LNCaP clone FGC (cell line): ENCODE results near the gene OGT.
"Not testable (repeated sequence)": the region's sequence is repeated elsewhere in the genome, so short reads cannot be mapped to it uniquely, and the experiment has no call there.

Experiments
- DNase-seq: peaks from one replicate; pipeline ENCODE4 v3.0.0-alpha.2; 2011; ENCODE audit warnings: low read depth
- H3K4me3 ChIP-seq: 2 replicates; pipeline ENCODE4 v1.5.1; 2011; ENCODE audit warnings: mild to moderate bottlenecking, low read depth, low read length, control low read depth
- TF ChIP-seq, protein P1 (sequence below): IDR thresholded peaks from 2 replicates; pipeline ENCODE4 v1.5.1; 2012; ENCODE audit warnings: mild to moderate bottlenecking; ENCODE audit not compliant: control insufficient read depth, insufficient read depth; ENCODE audit errors: extremely low read depth

OGT gene

DNA sequence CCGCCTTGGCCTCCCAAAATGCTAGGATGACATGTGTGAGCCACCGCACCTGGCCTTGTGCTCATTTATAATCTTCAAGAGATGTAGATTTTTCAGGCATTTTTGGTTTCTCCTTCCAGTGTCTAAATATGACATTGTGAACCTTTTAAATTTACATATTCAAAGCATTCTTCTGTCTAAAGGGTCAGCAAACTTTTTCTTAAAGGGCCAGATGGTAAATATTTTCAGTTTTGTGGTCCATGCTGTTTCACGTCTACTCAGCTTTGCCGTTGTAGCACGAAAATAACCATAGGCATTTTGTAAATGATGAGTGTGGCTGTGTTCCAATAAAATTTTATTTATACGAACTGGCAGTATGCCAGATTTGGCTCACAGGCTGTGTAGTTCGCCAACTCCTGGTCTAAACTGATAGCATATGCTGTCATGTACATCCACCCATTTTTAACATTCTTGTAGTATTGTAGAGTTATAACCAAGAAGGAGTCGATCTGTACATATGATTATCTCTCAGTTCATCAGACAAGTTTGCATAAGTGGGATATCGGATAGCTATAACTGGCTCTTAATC, 32.7 kb downstream of the OGT start:
- peak; percentile 22 for DNase-seq
- TF ChIP-seq, protein P1, sequence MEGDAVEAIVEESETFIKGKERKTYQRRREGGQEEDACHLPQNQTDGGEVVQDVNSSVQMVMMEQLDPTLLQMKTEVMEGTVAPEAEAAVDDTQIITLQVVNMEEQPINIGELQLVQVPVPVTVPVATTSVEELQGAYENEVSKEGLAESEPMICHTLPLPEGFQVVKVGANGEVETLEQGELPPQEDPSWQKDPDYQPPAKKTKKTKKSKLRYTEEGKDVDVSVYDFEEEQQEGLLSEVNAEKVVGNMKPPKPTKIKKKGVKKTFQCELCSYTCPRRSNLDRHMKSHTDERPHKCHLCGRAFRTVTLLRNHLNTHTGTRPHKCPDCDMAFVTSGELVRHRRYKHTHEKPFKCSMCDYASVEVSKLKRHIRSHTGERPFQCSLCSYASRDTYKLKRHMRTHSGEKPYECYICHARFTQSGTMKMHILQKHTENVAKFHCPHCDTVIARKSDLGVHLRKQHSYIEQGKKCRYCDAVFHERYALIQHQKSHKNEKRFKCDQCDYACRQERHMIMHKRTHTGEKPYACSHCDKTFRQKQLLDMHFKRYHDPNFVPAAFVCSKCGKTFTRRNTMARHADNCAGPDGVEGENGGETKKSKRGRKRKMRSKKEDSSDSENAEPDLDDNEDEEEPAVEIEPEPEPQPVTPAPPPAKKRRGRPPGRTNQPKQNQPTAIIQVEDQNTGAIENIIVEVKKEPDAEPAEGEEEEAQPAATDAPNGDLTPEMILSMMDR: no peak
- no peak overlapping the region for H3K4me3 ChIP-seq

DNA sequence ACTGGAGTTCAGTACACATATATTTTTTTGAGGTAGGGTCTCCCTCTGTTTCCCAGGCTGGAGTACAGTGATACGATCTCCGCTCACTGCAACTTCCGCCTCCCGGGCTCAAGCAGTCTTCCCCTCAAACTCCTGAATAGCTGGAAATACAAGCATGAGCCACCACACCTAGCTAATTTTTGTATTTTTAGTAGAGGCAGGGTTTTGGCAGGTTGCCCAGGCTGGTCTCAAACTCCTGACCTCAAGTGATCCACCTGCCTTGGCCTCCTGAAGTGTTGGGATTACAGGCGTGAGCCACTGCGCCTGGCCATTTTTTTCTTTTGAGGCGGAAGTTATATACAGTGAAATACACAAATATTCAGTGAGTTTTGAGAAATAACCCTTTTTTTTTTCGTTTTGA, 38.5 kb downstream of the OGT start:
- not testable (repeated sequence) for DNase-seq, H3K4me3 ChIP-seq

DNA sequence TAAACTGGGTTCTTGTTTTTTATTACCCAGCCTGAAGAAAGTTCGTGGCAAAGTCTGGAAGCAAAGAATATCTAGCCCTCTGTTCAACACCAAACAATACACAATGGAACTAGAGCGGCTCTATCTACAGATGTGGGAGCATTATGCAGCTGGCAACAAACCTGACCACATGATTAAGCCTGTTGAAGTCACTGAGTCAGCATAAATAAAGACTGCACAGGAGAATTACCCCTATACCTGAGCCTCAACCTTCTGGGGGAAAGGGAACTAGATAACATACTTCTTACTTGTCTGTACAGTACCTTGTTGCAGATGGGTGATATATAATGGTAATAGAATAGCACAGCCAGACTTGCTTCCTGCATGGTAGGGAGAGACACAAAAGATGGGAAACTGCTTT, 40.7 kb downstream of the OGT start:
- TF ChIP-seq, protein P1: no peak
- no peak for DNase-seq
- H3K4me3 ChIP-seq: no peak overlapping the region

DNA sequence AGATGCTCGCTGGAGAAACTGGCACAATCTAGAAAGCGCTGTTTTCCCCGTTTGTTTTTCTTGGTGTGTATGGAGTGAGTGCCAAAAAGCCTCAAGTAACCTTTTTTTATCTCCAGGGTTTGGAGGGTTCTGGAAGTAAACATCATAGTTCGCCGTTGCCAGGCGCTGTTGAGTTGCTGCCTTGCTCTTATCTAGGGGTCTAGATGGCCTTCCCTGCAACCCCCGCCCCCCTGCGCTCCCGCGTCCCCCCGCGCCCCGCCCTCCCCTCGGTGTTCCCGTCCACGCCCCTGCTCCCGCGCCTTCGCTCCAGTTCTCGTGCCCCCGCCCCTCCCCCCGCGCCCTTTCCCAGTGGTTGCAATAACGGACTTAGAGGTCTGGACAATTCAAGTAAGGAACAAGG, 44.8 kb downstream of the OGT start:
- TF ChIP-seq, protein P1: no peak

DNA sequence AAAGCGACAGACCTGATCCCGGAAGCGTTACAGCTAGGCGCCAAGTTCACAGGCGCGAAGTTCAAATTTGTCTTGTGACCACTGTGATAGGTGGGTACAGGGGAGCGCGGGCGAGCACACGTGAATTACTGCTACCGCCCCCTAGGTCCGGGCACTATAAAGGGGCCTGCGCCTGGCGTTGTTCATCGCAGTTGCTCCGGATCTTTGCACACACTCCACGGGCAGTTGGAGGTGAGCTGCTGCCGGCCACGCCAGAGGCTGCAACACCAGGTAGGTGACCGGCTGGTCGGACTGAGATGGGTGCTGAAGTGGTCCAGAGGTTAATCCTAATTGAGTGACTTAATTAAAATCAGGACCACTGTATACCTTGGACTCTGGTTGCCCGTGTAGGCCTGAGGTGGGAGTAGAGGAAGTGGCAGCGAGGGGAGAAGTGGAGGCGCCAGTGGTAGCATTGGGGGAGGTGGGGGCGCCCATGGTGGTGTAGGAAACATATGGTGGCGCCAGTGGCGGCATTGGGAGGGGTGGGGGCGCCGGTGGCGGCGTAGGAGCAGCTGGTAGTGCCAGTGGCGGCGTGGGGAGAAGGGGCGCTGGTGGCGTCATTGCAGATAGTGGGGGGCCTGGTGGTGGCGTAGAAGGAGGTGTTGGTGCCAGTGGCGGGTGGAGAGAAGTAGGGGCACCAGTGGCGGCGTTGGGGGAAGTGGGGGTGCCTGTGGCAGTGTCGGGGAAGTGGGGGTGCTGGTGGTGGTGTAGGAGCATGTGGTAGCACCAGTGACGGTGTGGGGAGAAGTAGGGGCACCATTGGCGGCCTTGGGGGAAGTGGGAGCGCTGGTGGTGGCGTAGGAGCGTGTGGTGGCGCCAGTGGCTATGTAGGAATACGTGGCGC, 45.6 kb downstream of the OGT start, which contains the start of gene GCNA:
Gene GCNA, plus strand, starts transcription at position 185 of the 883 bp plus-strand sequence. CDS start 2,385 bp downstream, outside the sequence.
- TF ChIP-seq, protein P1: no peak

More for the DNA sequence above, 44.8 kb downstream of the OGT start:
- H3K4me3 ChIP-seq: no peak overlapping the region
- DNase-seq: no peak

DNA sequence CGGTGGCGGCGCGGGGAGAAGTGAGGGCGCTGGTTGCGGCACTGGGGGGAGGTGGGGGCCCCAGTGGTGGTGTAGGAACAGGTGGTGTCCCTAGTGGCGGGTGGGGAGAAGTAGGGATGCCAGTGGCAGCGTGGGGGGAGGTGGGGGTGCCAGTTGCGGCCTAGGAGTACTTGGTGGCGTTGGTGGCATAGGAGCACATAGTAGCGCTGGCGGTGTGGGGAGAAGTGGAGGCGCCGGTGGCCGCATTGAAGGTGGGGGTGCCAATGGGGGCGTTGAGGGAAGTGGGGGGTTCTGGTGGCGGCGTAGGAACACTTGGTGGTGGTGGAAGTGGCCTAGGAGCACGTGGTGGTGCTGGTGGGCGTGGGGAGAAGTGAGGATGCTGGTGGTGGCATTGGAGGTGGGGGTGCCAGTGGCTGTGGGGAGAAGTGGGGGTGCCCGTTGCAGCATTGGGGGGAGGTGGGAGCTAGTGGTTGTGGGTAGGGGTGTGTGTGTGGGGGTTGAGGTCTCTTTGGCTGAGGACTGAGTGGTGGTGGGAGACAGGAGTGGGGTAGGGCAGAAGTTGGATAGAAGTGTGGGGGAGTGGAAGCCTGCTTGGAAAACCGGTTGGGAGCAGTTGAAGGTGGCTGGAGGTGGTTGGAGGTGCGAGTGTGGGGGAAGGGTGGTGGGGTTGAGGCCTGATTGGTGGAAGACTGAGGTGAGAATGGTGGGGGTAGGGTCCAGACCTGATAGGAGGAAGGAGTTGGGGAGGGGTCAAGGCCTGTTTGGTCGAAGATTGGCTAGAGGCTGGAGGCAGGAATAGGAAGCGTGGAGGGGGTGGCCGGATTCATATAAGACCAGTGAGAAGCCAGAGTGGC, 46.5 kb downstream of the OGT start:
- TF ChIP-seq, protein P1: no peak
- DNase-seq: no peak
- no peak overlapping the region for H3K4me3 ChIP-seq

More for the DNA sequence above, 45.6 kb downstream of the OGT start, which contains the start of gene GCNA:
- no peak within 1 kb of the TSS for H3K4me3 ChIP-seq
- DNase-seq: no peak

DNA sequence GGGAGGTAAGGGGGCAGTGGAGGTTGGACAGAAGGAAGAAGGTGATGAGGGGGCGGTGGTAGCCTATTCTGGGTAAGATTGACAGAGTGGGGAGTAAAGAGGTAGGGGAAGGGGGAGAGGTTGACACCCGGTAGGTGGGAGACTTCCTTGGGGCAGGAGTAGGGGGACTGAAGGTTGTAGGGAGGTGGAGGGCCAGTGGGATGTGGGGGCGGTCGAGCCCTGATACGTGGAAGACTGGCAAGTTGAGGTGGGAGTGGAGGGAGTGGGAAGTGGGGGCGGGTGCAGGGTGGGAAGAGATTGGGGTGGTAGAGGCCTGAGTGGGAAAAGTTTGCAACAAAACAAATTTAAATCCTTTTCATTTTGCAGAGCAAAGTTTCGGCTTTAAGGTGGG, 47.1 kb downstream of the OGT start:
- DNase-seq: no peak
- no peak overlapping the region for H3K4me3 ChIP-seq
- TF ChIP-seq, protein P1: no peak
